Activated CD4-positive, alpha-beta T cell treated with anti-CD3 and anti-CD28 coated beads, Interleukin-2, amount 50 U/mL, for 48 hours (primary cell): ENCODE measurements around the gene EMILIN3.

ENCODE experiments used
- DNase-seq, 2 experiments: peaks; one replicate each; pipeline ENCODE4 v3.0.0-alpha.2; 2020

EMILIN3 gene

GRCh38 chr20:41362748-41363140 is 3.9 kb downstream of the EMILIN3 start:
- DNase-seq, result no peak

GRCh38 chr20:41361757-41362747 is 4.6 kb downstream of the EMILIN3 start:
- DNase-seq, result no peak

- no peak for DNase-seq
Measured at GRCh38 chr20:41360831-41361756, 5.5 kb downstream of the EMILIN3 start.

GRCh38 chr20:41359541-41360011 is 7.0 kb downstream of the EMILIN3 start:
- DNase-seq, result no peak

- no peak for DNase-seq
Measured at GRCh38 chr20:41358717-41359116, 7.9 kb downstream of the EMILIN3 start.

GRCh38 chr20:41358230-41358629 is 8.4 kb downstream of the EMILIN3 start:
- no peak for DNase-seq

- DNase-seq, result no peak
Measured at GRCh38 chr20:41357424-41358163, 9.0 kb downstream of the EMILIN3 start.

- no peak for DNase-seq
Measured at GRCh38 chr20:41356951-41357350, 9.7 kb downstream of the EMILIN3 start.

- DNase-seq, result no peak
Measured at GRCh38 chr20:41355598-41356203, 10.9 kb downstream of the EMILIN3 start.

- DNase-seq, result no peak
Measured at GRCh38 chr20:41355192-41355591, 11.4 kb downstream of the EMILIN3 start.

GRCh38 chr20:41353530-41353929 is 13.1 kb downstream of the EMILIN3 start:
- DNase-seq, result no peak

- DNase-seq, result no peak
Measured at GRCh38 chr20:41352666-41353065, 14.0 kb downstream of the EMILIN3 start.

- no peak for DNase-seq
Measured at GRCh38 chr20:41352106-41352505, 14.5 kb downstream of the EMILIN3 start.

GRCh38 chr20:41350408-41350962 is 16.1 kb downstream of the EMILIN3 start:
- no peak for DNase-seq

- DNase-seq, result no peak
Measured at GRCh38 chr20:41349943-41350342, 16.7 kb downstream of the EMILIN3 start.

- no peak for DNase-seq
Measured at GRCh38 chr20:41349266-41349665, 17.4 kb downstream of the EMILIN3 start.

- DNase-seq, result no peak
Measured at GRCh38 chr20:41348430-41349172, 18.0 kb downstream of the EMILIN3 start.

GRCh38 chr20:41347523-41348429 is 18.8 kb downstream of the EMILIN3 start:
- no peak for DNase-seq

GRCh38 chr20:41345729-41346067 is 20.9 kb downstream of the EMILIN3 start:
- DNase-seq, result no peak
